Limb (tissue), 2 donors: ENCODE data around the gene C21orf58.
"Not testable (repeated sequence)": the region's sequence is repeated elsewhere in the genome, so short reads cannot be mapped to it uniquely, and the experiment has no call there.

Experiments used
- DNase-seq, 2 donors: peaks; one replicate each; pipeline ENCODE4 v3.0.0-alpha.2; 2016; ENCODE audit errors: extremely low spot score in 2 of 2

The C21orf58 gene

DNA sequence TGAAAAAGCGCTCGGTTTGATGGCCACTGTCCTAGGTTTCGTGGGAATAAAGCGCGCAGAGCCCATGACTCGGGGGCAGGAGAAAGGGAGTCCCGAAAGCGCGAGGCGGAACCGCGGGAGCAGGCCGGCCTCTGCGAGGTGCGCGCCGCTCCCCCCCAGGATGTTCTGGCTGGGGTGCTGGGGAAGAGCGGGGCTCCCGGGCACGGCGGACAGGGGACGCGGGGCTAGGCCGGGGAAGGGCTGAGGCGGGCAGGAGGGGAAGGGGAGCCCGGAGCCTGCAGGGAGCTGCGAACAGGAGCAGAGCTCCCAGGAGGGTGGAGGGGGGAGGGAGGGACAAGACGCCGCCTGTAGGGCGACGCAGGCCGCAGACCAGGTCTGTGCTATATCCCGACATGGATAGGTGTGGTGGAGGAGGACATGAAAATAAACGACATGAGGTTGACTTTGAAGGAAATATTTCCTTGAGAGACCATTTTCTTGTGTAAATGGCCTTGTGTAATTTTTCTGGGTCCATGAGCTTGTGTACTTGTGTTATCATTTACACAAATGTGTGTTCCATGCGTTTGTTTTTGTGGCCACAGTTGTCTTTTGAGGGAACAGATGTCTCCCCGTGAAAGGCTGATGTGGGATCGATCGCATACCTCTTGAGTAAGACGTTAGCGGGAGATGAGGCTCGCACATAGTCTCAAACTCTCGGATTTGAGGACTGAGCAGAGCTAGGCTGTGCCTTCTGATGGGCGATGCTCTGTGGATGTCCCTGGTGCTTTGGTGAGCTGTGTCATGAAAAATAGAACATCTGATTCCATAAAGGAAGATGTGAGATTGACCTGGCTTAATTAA is 1.6 kb upstream of the C21orf58 start:
- peak; percentile 14 to 73 for DNase-seq

DNA sequence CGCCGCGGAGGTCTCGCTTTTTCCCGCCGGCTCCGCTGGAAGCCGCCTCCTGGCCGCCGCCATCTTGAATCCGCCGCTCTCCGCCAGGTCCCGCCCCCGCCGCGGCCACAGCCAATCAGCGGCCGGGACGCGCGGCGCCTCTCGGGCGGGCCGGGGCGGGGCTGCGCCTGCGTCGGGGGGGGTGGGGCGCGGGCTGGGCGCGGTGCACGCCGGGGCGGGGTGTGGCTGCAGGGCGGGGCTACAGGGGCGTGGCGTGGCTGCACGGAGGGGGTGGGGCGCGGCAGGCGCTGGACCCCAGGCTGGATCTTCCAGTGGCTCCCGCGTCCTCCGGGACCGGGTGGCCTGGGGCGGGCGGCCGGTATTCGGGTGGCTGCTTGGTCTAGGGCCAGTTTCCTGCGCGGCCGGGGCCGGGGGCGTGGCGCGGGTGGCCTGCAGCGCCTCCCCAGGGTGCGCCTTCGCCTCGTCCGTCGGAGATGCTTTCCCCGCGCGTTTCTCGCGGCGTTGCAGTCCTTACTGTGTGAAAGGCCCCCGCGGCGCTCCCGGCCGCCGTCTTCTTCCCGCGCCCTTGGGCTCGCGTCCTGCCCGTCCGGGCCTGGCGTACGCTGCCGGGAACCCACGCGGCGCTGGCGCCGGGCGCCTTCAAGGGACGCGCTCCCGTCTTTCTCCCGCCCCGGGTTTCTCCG is 861 bp upstream of the C21orf58 start:
- peak; percentile 77 to 96 for DNase-seq

DNA sequence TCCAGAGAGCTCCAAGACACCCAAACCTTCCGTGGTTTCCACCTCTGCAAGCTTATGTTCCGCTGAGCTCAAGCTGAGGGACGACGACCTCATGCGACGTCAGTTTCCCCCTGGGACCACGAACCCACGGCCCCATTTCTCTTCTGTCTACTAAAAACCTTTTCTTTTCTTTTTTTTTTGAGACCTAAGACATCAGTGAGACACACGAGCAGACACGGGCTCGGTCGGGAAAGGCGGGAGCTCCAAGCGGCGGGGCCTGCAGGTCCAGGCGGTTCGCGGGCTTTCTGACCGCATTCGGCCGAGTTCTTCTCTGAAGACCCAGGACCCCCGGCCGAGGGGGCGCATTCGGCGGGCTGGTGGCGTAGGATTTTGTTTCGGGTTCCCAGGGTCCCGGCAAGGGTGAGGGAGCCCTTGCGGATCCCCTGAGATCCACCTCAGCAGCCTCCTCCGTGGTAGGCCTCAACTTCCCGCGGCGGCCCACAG is 402 bp downstream of the C21orf58 start:
- DNase-seq = no peak

GRCh38 chr21:46322351-46323226 is 1.1 kb downstream of the C21orf58 start:
- DNase-seq = no peak

- no peak for DNase-seq
Observed at GRCh38 chr21:46320331-46320801, 3.3 kb downstream of the C21orf58 start.

DNA sequence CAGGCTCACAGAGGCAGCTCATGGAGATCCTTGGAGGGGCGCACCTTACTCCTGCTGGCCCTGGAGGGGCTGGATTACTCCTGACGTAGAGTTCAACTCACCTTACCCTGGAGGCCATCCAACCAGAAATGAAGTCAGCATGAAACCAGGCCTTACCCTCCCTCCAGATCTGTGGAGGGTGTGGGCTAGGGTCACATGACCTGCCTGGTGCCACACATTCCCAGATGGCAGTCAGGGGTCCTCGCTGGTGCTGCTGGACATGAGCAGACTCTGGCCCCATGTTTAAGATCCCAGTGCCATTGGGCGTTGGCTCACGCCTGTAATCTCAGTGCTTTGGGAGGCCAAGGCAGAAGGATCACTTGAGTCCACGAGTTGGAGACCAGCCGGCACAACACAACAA is 4.5 kb downstream of the C21orf58 start:
- no peak for DNase-seq

- no peak for DNase-seq
Observed at GRCh38 chr21:46318464-46318845, 5.2 kb downstream of the C21orf58 start.

- no peak for DNase-seq
Observed at GRCh38 chr21:46317710-46318463, 5.8 kb downstream of the C21orf58 start.

- no peak for DNase-seq
Observed at GRCh38 chr21:46316708-46317324, 6.9 kb downstream of the C21orf58 start.

GRCh38 chr21:46314441-46315020 is 9.1 kb downstream of the C21orf58 start:
- DNase-seq = no peak

DNA sequence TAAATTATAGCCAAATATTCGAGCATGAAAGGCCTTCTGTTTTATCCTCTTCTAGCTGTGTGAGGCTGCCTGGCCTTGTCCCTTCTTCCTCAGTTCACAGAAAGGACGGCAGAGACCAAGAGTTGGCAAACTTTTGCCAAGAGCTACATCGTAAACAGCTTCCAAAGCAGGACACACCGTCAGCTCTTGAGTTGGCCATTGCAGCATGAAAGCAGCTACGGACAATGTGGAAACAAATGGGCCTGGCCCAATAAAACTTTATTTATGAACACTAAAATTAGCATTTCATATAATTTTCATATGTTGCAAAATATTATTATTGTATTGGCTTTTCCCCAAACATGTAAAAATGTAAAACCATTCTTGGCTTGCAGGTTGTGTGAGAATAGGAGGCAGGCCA is 10.7 kb downstream of the C21orf58 start:
- DNase-seq = no peak

- no peak for DNase-seq
Observed at GRCh38 chr21:46311568-46311967, 12.1 kb downstream of the C21orf58 start.

DNA sequence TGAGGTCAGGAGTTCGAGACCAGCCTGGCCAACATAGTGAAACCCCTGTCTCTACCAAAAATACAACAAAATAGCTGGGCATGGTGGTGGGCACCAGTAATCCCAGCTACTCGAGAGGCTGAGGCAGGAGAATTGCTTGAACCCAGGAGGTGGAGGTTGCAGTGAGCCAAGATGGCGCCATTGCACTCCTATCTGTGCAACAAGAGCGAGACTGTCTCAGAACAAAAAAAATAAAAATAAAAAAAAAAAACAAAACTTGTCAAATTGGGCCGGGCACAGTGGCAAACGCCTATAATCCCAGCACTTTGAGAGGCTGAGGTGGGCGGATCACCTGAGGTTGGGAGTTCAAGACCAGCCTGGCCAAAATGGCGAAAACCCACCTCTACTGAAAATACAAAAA is 13.4 kb downstream of the C21orf58 start:
- DNase-seq = not testable (repeated sequence)

GRCh38 chr21:46308431-46308830 is 15.2 kb downstream of the C21orf58 start:
- no peak for DNase-seq

GRCh38 chr21:46307625-46308024 is 16.0 kb downstream of the C21orf58 start:
- DNase-seq = no peak

GRCh38 chr21:46304955-46305354 is 18.7 kb downstream of the C21orf58 start:
- no peak for DNase-seq

DNA sequence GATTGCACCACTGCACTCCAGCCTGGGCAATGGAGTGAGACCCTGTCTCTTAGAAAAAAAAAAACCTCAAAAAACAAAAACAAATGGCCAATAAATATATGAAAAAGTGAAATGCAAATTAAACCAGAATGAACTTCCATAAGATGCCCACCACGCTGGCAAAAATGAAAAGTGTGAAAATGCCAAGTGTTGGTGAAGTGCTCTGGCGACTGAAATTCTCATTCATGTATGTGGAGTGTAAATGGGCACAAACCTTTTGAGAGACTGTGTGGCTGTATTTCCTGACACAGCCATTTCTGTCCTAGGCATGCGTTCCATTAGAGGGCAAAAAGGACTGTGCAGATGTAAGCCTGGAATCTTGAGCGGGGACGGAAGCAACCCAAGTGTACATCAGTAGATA is 19.2 kb downstream of the C21orf58 start:
- no peak for DNase-seq

GRCh38 chr21:46301759-46302158 is 21.9 kb downstream of the C21orf58 start:
- no peak for DNase-seq

GRCh38 chr21:46299167-46299566 is 24.5 kb downstream of the C21orf58 start:
- DNase-seq = no peak
